DOHH2 (cell line): ENCODE results near the gene OSBPL10.

Experiments
- CTCF ChIP-seq: fragments of 200-600 bp; sonication (generic); IDR thresholded peaks from one replicate; pipeline ENCODE4 v1.5.1; 2014; ENCODE audit warnings: antibody characterized with exemption, mild to moderate bottlenecking, low read depth, low read length; ENCODE audit not compliant: poor library complexity, severe bottlenecking
- EZH2phosphoT487 ChIP-seq: fragments of 200-600 bp; sonication (generic); IDR thresholded peaks from 2 replicates; pipeline ENCODE4 v1.6.1; 2017; ENCODE audit warnings: borderline replicate concordance, mild to moderate bottlenecking, antibody characterized with exemption, low read length, moderate library complexity, mixed read lengths

DNA sequence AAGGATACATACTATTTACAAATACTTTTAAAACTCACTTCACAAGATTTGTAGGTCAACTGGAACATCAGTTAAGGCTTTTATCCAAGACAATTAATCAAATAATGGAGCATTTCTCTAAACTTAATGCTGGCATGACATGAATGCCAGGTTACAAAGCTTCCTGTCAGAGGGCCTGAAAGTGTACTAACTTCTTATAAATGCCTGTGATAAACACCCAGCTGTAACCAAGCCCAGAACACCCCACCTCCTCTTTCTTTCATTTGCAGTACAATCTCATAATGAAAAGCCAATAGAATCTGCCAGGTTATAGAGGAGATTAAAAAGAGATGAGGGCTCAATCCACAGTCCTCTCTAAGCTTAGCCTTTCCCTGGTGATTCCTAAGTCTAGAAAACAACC lies 214.4 kb downstream of the OSBPL10 start:
- TF ChIP-seq CTCF (no peak), EZH2phosphoT487 (no peak)
